ENCODE results near the gene LMCD1. TPM values are rescaled to one million over a fixed set of nuclear protein-coding genes. Genes with fewer than 3 reads are reported as not detected.
A peak's percentile ranks its signal among the peaks of the same experiment; 100 is the strongest.

Gene LMCD1
- total and polyA plus RNA-seq, 2 of the 4 experiments (the other 2 are of a cell fraction): 50.0 to 53.8 TPM

GRCh38 chr3:8597219-8597853 is 95.7 kb downstream of the LMCD1 start:
- H3K4me2 ChIP-seq (ENCODE audit: low read depth, low read length): no peak overlapping the region
- H2BK120ac ChIP-seq (ENCODE audit: low read depth, low read length): no peak overlapping the region
- H3K9me1 ChIP-seq (ENCODE audit: insufficient read depth, low read length): no peaks in the 10 kb centered on the region
- no peak overlapping the region for H3K18ac ChIP-seq (ENCODE audit: low read depth, low read length)
- H3K9ac ChIP-seq (ENCODE audit: low read depth, low read length): no peak overlapping the region
- no peak overlapping the region for H4K5ac ChIP-seq (ENCODE audit: low read depth, low read length)
- peak overlapping the region; percentile 25 for H2AK9ac ChIP-seq (replicated peaks; ENCODE audit: low read depth, low read length, poor library complexity)
- no peak overlapping the region for H2BK20ac ChIP-seq (ENCODE audit: low read depth, low read length)
- 60% methylated on average over 2 of the region's 7 CpGs; no CpG with 5 or more reads in 1 of the 2 experiments for WGBS, 2 experiments (ENCODE audit: extremely low coverage in 2 of 2, insufficient read length in 1 of 2)
- H2AK5ac ChIP-seq (ENCODE audit: low read depth, low read length): no peak overlapping the region
- H3K4ac ChIP-seq (ENCODE audit: low read depth, low read length): no peak overlapping the region
- H3K4me1 ChIP-seq (ENCODE audit: control insufficient read depth, insufficient read depth, low read length): peaks cover 5% of the 10 kb centered on the region
- H3K27me3 ChIP-seq (ENCODE audit: control insufficient read depth, insufficient read depth, low read length): peaks cover 2% of the 10 kb centered on the region; the same call in 1 of the 2 replicates
- H4K91ac ChIP-seq (ENCODE audit: insufficient read depth, low read depth, low read length): no peak overlapping the region
- BruUV-seq (replicated peaks): no TSS peak
- ATAC-seq (ENCODE audit: low read depth): no peak
- H2BK15ac ChIP-seq (ENCODE audit: low read depth, low read length): no peak overlapping the region
- H4K8ac ChIP-seq (ENCODE audit: low read depth in 2 of 2, low read length in 2 of 2): no peak overlapping the region
- no peak for DNase-seq
- no peak overlapping the region for H3K4me3 ChIP-seq (ENCODE audit: insufficient read depth, low read depth, low read length)
- no peak overlapping the region for H3K56ac ChIP-seq (ENCODE audit: extremely low read depth, insufficient read depth, low read length)
- ChIA-PET POLR2A (ENCODE audit: unreplicated experiment) (no interaction called here), CTCF (no interaction called here)
- H3K36me3 ChIP-seq (ENCODE audit: control insufficient read depth, insufficient read depth, low read length): no peaks in the 10 kb centered on the region
- H2BK5ac ChIP-seq (ENCODE audit: low read depth, low read length, poor library complexity, severe bottlenecking): no peak overlapping the region
- H3K79me1 ChIP-seq (ENCODE audit: low read depth in 1 of 2, low read length in 2 of 2): no peaks in the 10 kb centered on the region
- no peak overlapping the region for H3K27ac ChIP-seq (ENCODE audit: insufficient read depth, low read length)
- dilution Hi-C loops (cut with HindIII; ENCODE audit: low sequenced_read_pairs, unreplicated experiment): no loop called here
- in situ Hi-C loops (cut with MboI; ENCODE audit: low sequenced_read_pairs): no loop called here
- H2AFZ ChIP-seq (replicated peaks; ENCODE audit: low read length, poor library complexity): no peak overlapping the region
- no peak overlapping the region for H3K14ac ChIP-seq (replicated peaks; ENCODE audit: low read depth, low read length)
- H4K20me1 ChIP-seq (ENCODE audit: insufficient read depth, low read length): no peaks in the 10 kb centered on the region
- no peak overlapping the region for H3K23ac ChIP-seq (ENCODE audit: low read depth, low read length)
- TF ChIP-seq, protein P1, sequence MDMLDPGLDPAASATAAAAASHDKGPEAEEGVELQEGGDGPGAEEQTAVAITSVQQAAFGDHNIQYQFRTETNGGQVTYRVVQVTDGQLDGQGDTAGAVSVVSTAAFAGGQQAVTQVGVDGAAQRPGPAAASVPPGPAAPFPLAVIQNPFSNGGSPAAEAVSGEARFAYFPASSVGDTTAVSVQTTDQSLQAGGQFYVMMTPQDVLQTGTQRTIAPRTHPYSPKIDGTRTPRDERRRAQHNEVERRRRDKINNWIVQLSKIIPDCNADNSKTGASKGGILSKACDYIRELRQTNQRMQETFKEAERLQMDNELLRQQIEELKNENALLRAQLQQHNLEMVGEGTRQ (IDR thresholded peaks at IDR 0.05; ENCODE audit: low read depth, low read length): no peak
- TF ChIP-seq NFE2L2 (IDR thresholded peaks at IDR 0.05; ENCODE audit: low read depth, low read length): no peak
- intact Hi-C loops (cut with micrococcal nuclease): no loop called here
- H3K9me3 ChIP-seq (ENCODE audit: control insufficient read depth, insufficient read depth, low read length): no peaks in the 10 kb centered on the region

All from IMR-90 (cell line).